ENCODE measurements around the gene MUC13.

The MUC13 gene

DNA sequence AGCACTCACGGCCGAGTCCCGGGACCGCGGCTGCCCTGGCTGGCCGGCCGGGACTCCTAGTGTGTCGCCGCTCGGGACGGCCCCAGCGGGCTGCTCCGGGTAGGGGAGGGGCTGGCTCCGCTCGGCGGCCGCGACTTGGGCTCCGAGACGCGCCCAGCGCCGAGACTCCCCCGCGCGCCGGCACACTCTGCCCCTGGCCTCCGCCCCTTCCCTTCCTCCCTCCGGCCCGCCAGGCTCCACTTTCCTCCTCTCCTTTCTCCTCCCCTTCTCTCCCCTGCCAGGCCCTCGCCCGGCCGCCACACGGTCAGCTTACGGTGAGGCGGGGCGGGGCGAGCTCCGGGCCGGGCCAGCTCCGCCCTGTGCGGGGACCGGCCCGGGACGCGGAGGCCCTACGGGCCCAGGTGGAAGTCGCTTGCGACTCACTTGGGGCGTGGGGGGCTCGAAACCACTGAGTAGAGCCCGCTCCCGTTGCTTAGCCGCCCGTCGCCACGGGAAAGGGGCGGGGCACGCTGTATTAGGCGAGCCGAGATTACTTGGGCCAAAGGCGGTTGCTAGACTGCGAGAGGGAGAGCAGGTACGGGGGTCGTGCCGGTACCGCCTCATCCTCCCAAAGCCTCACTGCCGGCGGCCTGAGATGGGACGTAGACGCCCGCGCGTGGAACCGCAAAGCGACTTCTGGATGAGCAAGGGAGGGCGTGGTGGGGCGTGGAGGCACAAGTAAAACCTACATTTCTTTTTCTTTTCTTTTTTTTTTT is 47.2 kb downstream of the MUC13 start, which contains the start of gene ITGB5:
Gene ITGB5 (minus strand): TSS at position 189 of the 755 bp plus-strand sequence. CDS start 365 bp downstream, outside the sequence.
- H3K27me3 ChIP-seq (ENCODE audit: control insufficient read depth in 2 of 2, insufficient read depth in 2 of 2, low read length in 2 of 2): no peaks in the 10 kb centered on the region
- H3K9me3 ChIP-seq (ENCODE audit: control insufficient read depth in 2 of 2, low read length in 2 of 2): no peaks in the 10 kb centered on the region
- no peaks in the 10 kb centered on the region for H3K36me3 ChIP-seq (ENCODE audit: control insufficient read depth in 2 of 2, insufficient read depth in 2 of 2, low read length in 2 of 2)
- peak within 1 kb of the TSS; percentile 71 to 74 for H3K4me3 ChIP-seq (ENCODE audit: low read length in 2 of 2)
- H3K27ac ChIP-seq (ENCODE audit: low read depth in 2 of 2, low read length in 2 of 2): peak within 1 kb of the TSS; percentile 85
- H3K4me1 ChIP-seq (ENCODE audit: control insufficient read depth in 2 of 2, insufficient read depth in 2 of 2, low read length in 2 of 2): peaks cover 3 to 12% of the 10 kb centered on the region in 2 donors
- H3K9ac ChIP-seq (ENCODE audit: low read depth in 1 of 2, low read length in 2 of 2): peak within 1 kb of the TSS; percentile 70 to 82

DNA sequence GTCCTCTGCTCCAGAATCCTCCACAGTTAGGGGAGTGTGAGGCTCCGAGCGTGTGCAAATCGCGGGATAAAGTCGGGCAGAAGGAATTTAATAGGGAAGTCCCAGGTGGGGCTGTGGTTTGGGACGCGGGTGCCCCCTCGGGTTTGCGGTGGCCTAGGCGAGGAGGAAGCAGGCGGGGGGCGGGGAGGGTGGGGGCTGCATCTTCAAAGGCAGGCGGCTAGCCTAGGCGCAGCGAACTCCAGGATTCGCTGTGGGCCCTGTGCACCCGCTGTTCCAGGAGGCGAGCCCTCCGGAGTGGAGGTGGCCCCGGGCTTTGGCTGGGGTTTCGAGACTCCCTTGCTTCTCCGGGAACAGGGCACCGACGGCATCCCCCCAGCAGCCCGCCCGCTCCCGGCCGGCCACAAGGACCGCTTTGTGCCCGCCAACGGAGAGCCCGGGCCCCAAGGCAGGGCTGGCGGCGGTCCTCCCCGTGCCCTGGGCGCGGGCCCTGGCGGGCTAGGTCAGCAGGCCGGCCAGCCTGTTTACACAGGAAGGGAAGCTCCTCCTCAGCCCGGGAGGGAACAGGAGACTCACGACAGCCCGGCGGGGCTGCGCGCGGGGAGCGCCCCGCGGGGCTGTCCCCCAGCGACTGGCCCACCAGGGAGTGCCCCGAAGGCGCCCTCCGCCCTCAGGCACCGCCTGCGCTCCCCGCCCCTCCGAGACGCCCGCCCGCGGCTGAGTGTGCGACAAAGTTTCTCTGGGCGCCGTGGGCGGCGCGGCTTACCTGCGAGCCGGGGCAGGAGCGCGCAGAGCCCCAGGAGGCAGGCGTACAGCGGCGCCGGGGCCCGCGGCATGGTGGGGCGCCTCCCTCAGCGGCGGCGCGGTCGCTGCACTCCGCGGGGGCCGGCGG is 48.1 kb downstream of the MUC13 start:
- Histone ChIP-seq H3K36me3 (ENCODE audit: control insufficient read depth in 2 of 2, insufficient read depth in 2 of 2, low read length in 2 of 2) (no peaks in the 10 kb centered on the region), H3K27me3 (ENCODE audit: control insufficient read depth in 2 of 2, insufficient read depth in 2 of 2, low read length in 2 of 2) (no peaks in the 10 kb centered on the region), H3K9me3 (ENCODE audit: control insufficient read depth in 2 of 2, low read length in 2 of 2) (no peaks in the 10 kb centered on the region), H3K9ac (ENCODE audit: low read depth in 1 of 2, low read length in 2 of 2) (peak overlapping the region; percentile 52 to 82), H3K4me1 (ENCODE audit: control insufficient read depth in 2 of 2, insufficient read depth in 2 of 2, low read length in 2 of 2) (peaks cover 3 to 12% of the 10 kb centered on the region in 2 donors), H3K27ac (ENCODE audit: low read depth in 2 of 2, low read length in 2 of 2) (peak overlapping the region; percentile 85), H3K4me3 (ENCODE audit: low read length in 2 of 2) (peak overlapping the region; percentile 70 to 74)

DNA sequence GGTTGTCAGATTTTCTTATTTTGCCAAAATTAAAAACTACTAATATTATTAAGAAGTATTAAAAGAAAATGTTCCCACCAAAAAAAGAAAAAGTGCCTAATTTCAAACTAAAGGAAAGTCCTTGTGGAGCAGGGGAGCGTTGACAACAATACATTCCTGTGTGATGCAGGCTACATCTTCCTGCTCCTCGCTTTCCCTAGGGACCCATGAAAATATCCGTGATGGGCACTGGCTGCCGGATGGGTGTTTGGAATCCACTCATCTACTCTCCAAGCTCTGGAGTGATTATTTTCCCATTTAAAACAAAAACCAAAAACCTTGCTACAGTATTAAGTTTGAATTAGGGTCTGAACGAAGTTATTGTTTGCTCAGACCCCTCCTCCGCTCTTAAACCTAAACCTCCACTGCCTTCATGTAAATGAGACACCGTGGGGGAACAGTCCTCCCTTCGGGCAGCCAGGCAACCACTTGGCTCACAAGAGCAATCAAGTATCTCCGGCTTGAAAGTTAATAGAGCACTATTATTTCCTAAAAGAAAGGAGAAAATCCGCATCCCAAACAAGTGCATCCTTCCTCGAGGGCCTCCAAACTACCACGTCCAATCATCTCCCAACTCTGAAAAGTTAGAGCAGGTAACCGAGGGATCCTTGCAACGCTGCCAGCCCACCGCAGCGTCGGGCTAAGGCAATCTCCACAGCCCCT is 48.9 kb downstream of the MUC13 start:
- Histone ChIP-seq H3K4me3 (ENCODE audit: low read length in 2 of 2) (peak overlapping the region; percentile 70 to 74), H3K9ac (ENCODE audit: low read depth in 1 of 2, low read length in 2 of 2) (peak overlapping the region; percentile 41), H3K36me3 (ENCODE audit: control insufficient read depth in 2 of 2, insufficient read depth in 2 of 2, low read length in 2 of 2) (no peaks in the 10 kb centered on the region), H3K27me3 (ENCODE audit: control insufficient read depth in 2 of 2, insufficient read depth in 2 of 2, low read length in 2 of 2) (no peaks in the 10 kb centered on the region), H3K9me3 (ENCODE audit: control insufficient read depth in 2 of 2, low read length in 2 of 2) (no peaks in the 10 kb centered on the region), H3K27ac (ENCODE audit: low read depth in 2 of 2, low read length in 2 of 2) (no peak overlapping the region), H3K4me1 (ENCODE audit: control insufficient read depth in 2 of 2, insufficient read depth in 2 of 2, low read length in 2 of 2) (peaks cover 3 to 12% of the 10 kb centered on the region in 2 donors)

DNA sequence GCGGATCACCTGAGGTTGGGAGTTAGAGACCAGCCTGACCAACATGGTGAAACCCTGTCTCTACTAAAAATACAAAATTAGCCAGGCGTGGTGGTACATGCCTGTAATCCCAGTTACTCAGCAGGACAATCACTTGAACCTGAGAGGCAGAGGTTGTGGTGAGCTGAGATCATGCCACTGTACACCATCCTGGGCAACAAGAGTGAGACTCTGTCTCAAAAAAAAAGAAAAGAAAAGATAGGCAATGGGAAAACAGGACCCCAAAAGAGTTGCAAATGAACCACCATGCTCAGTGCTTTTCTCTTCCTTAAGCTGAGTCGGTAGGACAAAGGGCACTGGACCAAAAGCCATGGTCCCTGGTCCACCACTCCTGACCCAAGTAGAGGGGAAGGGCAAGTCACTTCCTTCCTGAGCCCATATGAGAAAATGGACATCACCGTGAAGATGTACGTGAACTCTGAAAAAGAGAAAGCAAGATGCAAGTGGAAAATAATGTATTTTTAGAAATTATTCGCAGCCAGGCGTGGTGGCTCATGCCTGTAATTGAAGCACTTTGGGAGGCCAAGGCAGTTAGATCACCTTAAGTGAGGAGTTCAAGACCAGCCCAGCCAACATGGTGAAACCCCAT is 50.0 kb downstream of the MUC13 start:
- Histone ChIP-seq H3K27ac (ENCODE audit: low read depth in 2 of 2, low read length in 2 of 2) (no peak overlapping the region), H3K36me3 (ENCODE audit: control insufficient read depth in 2 of 2, insufficient read depth in 2 of 2, low read length in 2 of 2) (no peaks in the 10 kb centered on the region), H3K4me3 (ENCODE audit: low read length in 2 of 2) (no peak overlapping the region), H3K9ac (ENCODE audit: low read depth in 1 of 2, low read length in 2 of 2) (no peak overlapping the region), H3K27me3 (ENCODE audit: control insufficient read depth in 2 of 2, insufficient read depth in 2 of 2, low read length in 2 of 2) (no peaks in the 10 kb centered on the region), H3K4me1 (ENCODE audit: control insufficient read depth in 2 of 2, insufficient read depth in 2 of 2, low read length in 2 of 2) (peaks cover 3 to 12% of the 10 kb centered on the region in 2 donors), H3K9me3 (ENCODE audit: control insufficient read depth in 2 of 2, low read length in 2 of 2) (no peaks in the 10 kb centered on the region)

DNA sequence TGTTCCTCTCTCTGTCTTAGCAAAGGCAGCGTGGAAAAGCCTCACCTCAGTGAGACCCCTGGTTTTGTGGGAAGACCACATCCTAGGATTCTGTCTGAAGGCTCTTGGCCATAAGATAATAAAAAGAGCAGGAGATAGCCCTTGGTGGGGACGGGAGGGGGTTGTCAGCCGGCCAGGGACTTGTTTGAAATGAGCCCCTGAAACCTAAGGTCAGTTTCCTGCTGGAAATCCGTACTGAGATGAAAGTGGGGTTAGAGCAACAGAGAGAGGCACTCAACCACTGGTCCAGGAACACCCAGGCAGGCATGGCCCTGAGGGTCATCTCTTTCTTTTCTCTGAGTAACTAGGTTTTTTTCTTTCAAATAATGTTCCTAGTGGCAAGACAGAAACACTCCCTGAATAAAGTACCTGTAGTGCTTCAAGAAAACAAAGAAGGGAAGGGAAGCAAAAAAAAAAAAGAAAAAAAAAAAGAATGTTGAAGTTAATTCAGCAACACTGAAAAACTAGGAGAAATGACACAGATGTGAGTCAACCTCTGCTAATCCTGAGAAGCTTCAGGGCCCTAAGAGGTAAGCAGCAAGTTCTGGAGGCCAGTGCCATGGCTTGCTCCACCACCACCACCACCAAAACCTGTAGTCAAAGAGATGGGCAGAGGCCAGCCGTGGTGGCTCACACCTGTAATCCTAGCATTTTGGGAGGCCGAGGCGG is 50.6 kb downstream of the MUC13 start:
- no peak overlapping the region for H3K4me3 ChIP-seq (ENCODE audit: low read length in 2 of 2)
- H3K36me3 ChIP-seq (ENCODE audit: control insufficient read depth in 2 of 2, insufficient read depth in 2 of 2, low read length in 2 of 2): no peaks in the 10 kb centered on the region
- peaks cover 5 to 12% of the 10 kb centered on the region in 2 donors for H3K4me1 ChIP-seq (ENCODE audit: control insufficient read depth in 2 of 2, insufficient read depth in 2 of 2, low read length in 2 of 2)
- H3K9ac ChIP-seq (ENCODE audit: low read depth in 1 of 2, low read length in 2 of 2): no peak overlapping the region
- no peak overlapping the region for H3K27ac ChIP-seq (ENCODE audit: low read depth in 2 of 2, low read length in 2 of 2)
- no peaks in the 10 kb centered on the region for H3K9me3 ChIP-seq (ENCODE audit: control insufficient read depth in 2 of 2, low read length in 2 of 2)
- no peaks in the 10 kb centered on the region for H3K27me3 ChIP-seq (ENCODE audit: control insufficient read depth in 2 of 2, insufficient read depth in 2 of 2, low read length in 2 of 2)

DNA sequence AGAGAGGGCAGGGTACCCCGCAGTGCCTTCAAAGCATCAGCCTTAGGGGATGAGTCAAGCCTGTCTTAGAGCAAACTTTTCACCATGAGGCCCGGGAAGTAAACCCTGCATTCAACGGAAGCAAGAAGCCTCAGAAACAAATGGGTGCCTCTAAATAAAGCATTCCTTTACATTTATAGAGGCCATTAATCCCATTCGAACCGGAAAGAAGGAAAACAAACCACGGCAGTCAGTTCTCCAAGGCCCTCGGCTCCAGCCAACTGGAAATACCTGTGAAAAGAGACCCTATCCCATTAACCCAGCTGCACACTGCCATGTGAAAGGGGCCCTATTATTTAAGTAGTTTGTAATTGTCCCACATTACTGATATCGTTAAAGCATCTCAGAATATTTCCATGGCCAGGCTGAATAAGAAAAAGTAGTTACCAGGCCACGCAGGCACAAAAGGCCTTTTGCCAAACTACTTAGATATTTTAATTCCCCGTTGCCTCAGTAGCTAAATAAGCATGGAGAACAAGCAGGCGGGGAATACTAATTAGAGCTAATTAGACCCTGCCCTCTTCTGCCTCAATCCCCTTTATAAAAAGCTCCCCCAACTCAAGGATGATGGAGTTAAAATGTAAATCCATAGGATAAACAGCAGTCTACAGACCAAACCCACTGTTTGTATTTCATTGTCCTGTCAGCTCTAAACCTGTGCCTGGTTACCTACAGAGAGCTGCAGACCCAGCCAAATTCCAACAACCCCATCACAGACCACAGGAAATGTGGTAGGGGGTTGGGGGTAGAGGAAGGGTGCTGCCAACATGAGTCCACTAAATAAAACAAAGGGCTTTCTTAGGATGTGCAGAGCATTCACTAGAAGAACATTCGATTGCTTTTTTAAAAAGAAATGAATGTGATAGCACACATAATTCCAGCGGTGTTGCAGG is 51.5 kb downstream of the MUC13 start:
- Histone ChIP-seq H3K36me3 (ENCODE audit: control insufficient read depth in 2 of 2, insufficient read depth in 2 of 2, low read length in 2 of 2) (no peaks in the 10 kb centered on the region), H3K9me3 (ENCODE audit: control insufficient read depth in 2 of 2, low read length in 2 of 2) (no peaks in the 10 kb centered on the region), H3K9ac (ENCODE audit: low read depth in 1 of 2, low read length in 2 of 2) (no peak overlapping the region), H3K4me1 (ENCODE audit: control insufficient read depth in 2 of 2, insufficient read depth in 2 of 2, low read length in 2 of 2) (peaks cover 11 to 14% of the 10 kb centered on the region in 2 donors), H3K27me3 (ENCODE audit: control insufficient read depth in 2 of 2, insufficient read depth in 2 of 2, low read length in 2 of 2) (no peaks in the 10 kb centered on the region), H3K4me3 (ENCODE audit: low read length in 2 of 2) (no peak overlapping the region), H3K27ac (ENCODE audit: low read depth in 2 of 2, low read length in 2 of 2) (no peak overlapping the region)

DNA sequence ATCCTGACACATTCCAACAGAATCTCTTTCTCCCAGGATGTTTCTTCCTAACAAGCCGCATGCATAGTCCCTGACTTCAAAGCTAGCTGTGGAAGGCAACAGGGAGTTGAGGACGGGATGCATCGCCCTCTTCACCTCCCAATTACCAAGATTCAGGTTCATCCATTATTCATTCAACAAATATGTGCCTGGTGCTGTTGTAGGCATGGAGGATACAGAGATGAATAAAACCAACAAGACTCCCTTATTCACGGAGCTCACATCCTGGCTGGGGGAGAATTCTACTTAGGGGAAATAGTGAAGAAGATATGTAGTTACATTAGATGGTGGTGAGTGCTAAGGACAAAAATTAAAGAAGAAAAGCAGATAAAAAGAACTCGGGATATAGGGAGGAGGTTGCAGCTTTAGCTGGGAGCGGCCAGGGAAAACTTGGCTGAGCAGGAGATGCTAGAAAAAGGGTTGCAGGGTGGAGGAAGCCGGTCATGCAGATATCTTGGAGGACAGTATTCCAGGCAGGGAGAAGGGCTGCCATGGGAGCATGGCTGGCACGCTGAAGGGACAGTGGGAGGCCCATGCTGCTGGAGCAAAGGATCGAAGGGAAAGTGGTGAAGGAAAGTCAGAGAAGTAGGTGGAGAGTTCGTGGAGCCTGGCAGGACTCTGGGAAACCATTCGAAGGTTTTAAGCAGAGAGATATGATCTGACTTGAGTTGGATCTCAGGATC is 52.4 kb downstream of the MUC13 start:
- H3K4me1 ChIP-seq (ENCODE audit: control insufficient read depth in 2 of 2, insufficient read depth in 2 of 2, low read length in 2 of 2): peaks cover 7 to 15% of the 10 kb centered on the region in 2 donors

DNA sequence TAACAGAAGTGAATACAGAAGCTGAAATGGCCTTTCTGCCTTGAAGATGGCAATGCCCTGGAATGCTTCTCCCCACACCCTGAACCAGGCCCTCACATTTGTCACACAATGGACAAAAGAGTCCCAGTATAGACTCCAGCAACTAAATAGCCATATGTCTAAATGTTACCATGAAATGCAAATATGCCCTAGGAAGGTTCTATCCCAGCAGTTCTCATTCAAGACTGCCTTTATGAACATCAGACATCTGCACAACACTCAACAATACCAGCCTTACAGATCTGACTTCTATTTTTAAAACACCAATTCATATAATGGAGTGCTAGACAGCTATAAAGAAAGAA is 55.2 kb downstream of the MUC13 start:
- Histone ChIP-seq H3K9ac (ENCODE audit: low read depth in 1 of 2, low read length in 2 of 2) (no peak overlapping the region), H3K4me1 (ENCODE audit: control insufficient read depth in 2 of 2, insufficient read depth in 2 of 2, low read length in 2 of 2) (peaks cover 5 to 12% of the 10 kb centered on the region in 2 donors), H3K36me3 (ENCODE audit: control insufficient read depth in 2 of 2, insufficient read depth in 2 of 2, low read length in 2 of 2) (no peaks in the 10 kb centered on the region), H3K9me3 (ENCODE audit: control insufficient read depth in 2 of 2, low read length in 2 of 2) (no peaks in the 10 kb centered on the region), H3K4me3 (ENCODE audit: low read length in 2 of 2) (no peak overlapping the region), H3K27ac (ENCODE audit: low read depth in 2 of 2, low read length in 2 of 2) (peak overlapping the region in 1 of 2 donors; percentile 52), H3K27me3 (ENCODE audit: control insufficient read depth in 2 of 2, insufficient read depth in 2 of 2, low read length in 2 of 2) (no peaks in the 10 kb centered on the region)

More for the DNA sequence above, 52.4 kb downstream of the MUC13 start:
- Histone ChIP-seq H3K36me3 (ENCODE audit: control insufficient read depth in 2 of 2, insufficient read depth in 2 of 2, low read length in 2 of 2) (no peaks in the 10 kb centered on the region), H3K9ac (ENCODE audit: low read depth in 1 of 2, low read length in 2 of 2) (no peak overlapping the region), H3K9me3 (ENCODE audit: control insufficient read depth in 2 of 2, low read length in 2 of 2) (no peaks in the 10 kb centered on the region), H3K4me3 (ENCODE audit: low read length in 2 of 2) (no peak overlapping the region), H3K27ac (ENCODE audit: low read depth in 2 of 2, low read length in 2 of 2) (no peak overlapping the region), H3K27me3 (ENCODE audit: control insufficient read depth in 2 of 2, insufficient read depth in 2 of 2, low read length in 2 of 2) (no peaks in the 10 kb centered on the region)
